Kidney tubule cell (primary cell): ENCODE data around the gene CD180.

Experiments used
- DNase-seq: peaks from one replicate; pipeline ENCODE4 v3.0.0-alpha.2; 2018; ENCODE audit warnings: low spot score

The CD180 gene

GRCh38 chr5:67196537-67197059 lies at the start of gene CD180:
TSS of gene CD180 (minus strand) at chr5:67196799. CDS start at chr5:67196641, 158 bp downstream.
- no peak for DNase-seq

- DNase-seq, result peak; percentile 74
Observed at GRCh38 chr5:67246108-67246507, 49.5 kb upstream of the CD180 start.

GRCh38 chr5:67245259-67245846 lies 48.8 kb upstream of the CD180 start:
- no peak for DNase-seq

- peak; percentile 39 for DNase-seq
Observed at GRCh38 chr5:67244345-67244793, 47.8 kb upstream of the CD180 start.

GRCh38 chr5:67243944-67244343 lies 47.3 kb upstream of the CD180 start:
- no peak for DNase-seq

- no peak for DNase-seq
Observed at GRCh38 chr5:67243349-67243748, 46.8 kb upstream of the CD180 start.

- DNase-seq, result no peak
Observed at GRCh38 chr5:67241326-67241725, 44.7 kb upstream of the CD180 start.

- DNase-seq, result no peak
Observed at GRCh38 chr5:67240846-67241245, 44.2 kb upstream of the CD180 start.

GRCh38 chr5:67240065-67240464 lies 43.5 kb upstream of the CD180 start:
- DNase-seq, result no peak

- no peak for DNase-seq
Observed at GRCh38 chr5:67238191-67238590, 41.6 kb upstream of the CD180 start.

- DNase-seq, result peak; percentile 58
Observed at GRCh38 chr5:67235399-67236110, 39.0 kb upstream of the CD180 start.

- DNase-seq, result peak; percentile 73
Observed at GRCh38 chr5:67234671-67235176, 38.1 kb upstream of the CD180 start.

- DNase-seq, result peak; percentile 35
Observed at GRCh38 chr5:67233075-67233474, 36.5 kb upstream of the CD180 start.

GRCh38 chr5:67223211-67223610 lies 26.6 kb upstream of the CD180 start:
- DNase-seq, result no peak

- no peak for DNase-seq
Observed at GRCh38 chr5:67222243-67223025, 25.8 kb upstream of the CD180 start.

GRCh38 chr5:67221487-67222242 lies 25.1 kb upstream of the CD180 start:
- DNase-seq, result no peak

GRCh38 chr5:67216564-67216963 lies 20.0 kb upstream of the CD180 start:
- DNase-seq, result no peak

GRCh38 chr5:67215519-67216471 lies 19.2 kb upstream of the CD180 start:
- DNase-seq, result peak; percentile 52

- peak; percentile 66 for DNase-seq
Observed at GRCh38 chr5:67214707-67215447, 18.3 kb upstream of the CD180 start.

GRCh38 chr5:67214036-67214435 lies 17.4 kb upstream of the CD180 start:
- DNase-seq, result no peak
